Trophoblast cell (in vitro differentiated cells and primary cell): ENCODE measurements around the gene IVL.

Source experiments
- DNase-seq, 2 donors: peaks; one replicate each; pipeline ENCODE4 v3.0.0-alpha.2; 2016
- H2AFZ ChIP-seq: 2 replicates; pipeline ENCODE4 v1.6.1; 2013; ENCODE audit warnings: low read length, moderate library complexity, mild to moderate bottlenecking; ENCODE audit not compliant: insufficient read depth, poor library complexity
- H2AK5ac ChIP-seq: 2 replicates; pipeline ENCODE4 v1.6.1; 2013; ENCODE audit warnings: mild to moderate bottlenecking, low read length
- H2BK120ac ChIP-seq: 2 replicates; pipeline ENCODE4 v1.6.1; 2013; ENCODE audit warnings: low read length, mild to moderate bottlenecking, moderate library complexity; ENCODE audit not compliant: insufficient read depth, poor library complexity
- H2BK12ac ChIP-seq: 2 replicates; pipeline ENCODE4 v1.6.1; 2013; ENCODE audit warnings: mild to moderate bottlenecking, low read length, moderate library complexity
- H2BK5ac ChIP-seq: 2 replicates; pipeline ENCODE4 v1.6.1; 2013; ENCODE audit warnings: low read length, low read depth, moderate library complexity, mild to moderate bottlenecking; ENCODE audit not compliant: poor library complexity
- H3K14ac ChIP-seq: 2 replicates; pipeline ENCODE4 v1.6.1; 2013; ENCODE audit warnings: mild to moderate bottlenecking, low read length
- H3K18ac ChIP-seq: 2 replicates; pipeline ENCODE4 v1.6.1; 2013; ENCODE audit warnings: mild to moderate bottlenecking, low read length
- H3K23ac ChIP-seq: 2 replicates; pipeline ENCODE4 v1.6.1; 2013; ENCODE audit warnings: low read length
- H3K27ac ChIP-seq: 2 replicates; pipeline ENCODE4 v1.5.1; 2013; ENCODE audit warnings: low read depth, mild to moderate bottlenecking, inconsistent platforms, low read length, moderate library complexity
- H3K27me3 ChIP-seq: 2 replicates; pipeline ENCODE4 v1.6.1; 2013; ENCODE audit warnings: inconsistent platforms, mild to moderate bottlenecking, low read length, moderate library complexity; ENCODE audit not compliant: insufficient read depth
- H3K36me3 ChIP-seq, 2 experiments: 1 replicate in 1 of 2; 2 replicates in 1 of 2; pipeline ENCODE4 v1.6.1; 2013; ENCODE audit warnings: low read length in 2 of 2, mild to moderate bottlenecking in 2 of 2, moderate library complexity in 1 of 2; ENCODE audit not compliant: insufficient read depth in 2 of 2, control insufficient read depth in 1 of 2
- H3K4ac ChIP-seq: 2 replicates; pipeline ENCODE4 v1.6.1; 2013; ENCODE audit warnings: low read depth, mild to moderate bottlenecking, low read length, moderate library complexity
- H3K4me1 ChIP-seq, 2 experiments: 1 replicate in 1 of 2; 2 replicates in 1 of 2; pipeline ENCODE4 v1.6.1; 2013; ENCODE audit warnings: low read length in 2 of 2, mild to moderate bottlenecking in 2 of 2, moderate library complexity in 1 of 2; ENCODE audit not compliant: insufficient read depth in 2 of 2, control insufficient read depth in 1 of 2
- H3K4me2 ChIP-seq: 2 replicates; pipeline ENCODE4 v1.6.1; 2013; ENCODE audit warnings: inconsistent platforms, mild to moderate bottlenecking, low read length, moderate library complexity
- H3K4me3 ChIP-seq: 2 replicates; pipeline ENCODE4 v1.5.1; 2013; ENCODE audit warnings: mild to moderate bottlenecking, low read depth, low read length, inconsistent platforms
- H3K79me1 ChIP-seq: one replicate; pipeline ENCODE4 v1.6.1; 2013; ENCODE audit warnings: low read length
- H3K79me2 ChIP-seq: 2 replicates; pipeline ENCODE4 v1.6.1; 2013; ENCODE audit warnings: low read length, mild to moderate bottlenecking; ENCODE audit not compliant: control insufficient read depth, insufficient read depth, poor library complexity
- H3K9ac ChIP-seq: 2 replicates; pipeline ENCODE4 v1.6.1; 2013; ENCODE audit warnings: mild to moderate bottlenecking, low read length
- H3K9me3 ChIP-seq: 2 replicates; pipeline ENCODE4 v1.6.1; 2013; ENCODE audit warnings: low read depth, mild to moderate bottlenecking, control low read depth, inconsistent platforms, low read length; ENCODE audit not compliant: insufficient read depth
- H4K12ac ChIP-seq: 2 replicates; pipeline ENCODE4 v1.6.1; 2013; ENCODE audit warnings: low read depth, mild to moderate bottlenecking, low read length, moderate library complexity
- H4K8ac ChIP-seq: 2 replicates; pipeline ENCODE4 v1.6.1; 2013; ENCODE audit warnings: low read depth, mild to moderate bottlenecking, low read length, moderate library complexity
- H4K91ac ChIP-seq: one replicate; pipeline ENCODE4 v1.6.1; 2013; ENCODE audit warnings: low read depth, mild to moderate bottlenecking, low read length, moderate library complexity
- WGBS: extraction: QIAGEN DNeasy Blood & Tissue Kit; methylation state at CpG from one replicate; pipeline ENCODE4 v1.1.7; 2013; ENCODE audit warnings: missing lambda C conversion rate; ENCODE audit not compliant: insufficient read length, insufficient coverage; ENCODE audit errors: extremely low coverage; 5-methylcytosine and 5-hydroxymethylcytosine counted together

IVL gene

GRCh38 chr1:152871731-152872126, 36.6 kb upstream of the IVL start:
- H3K27ac ChIP-seq, result no peak overlapping the region

GRCh38 chr1:152873495-152873894, 34.9 kb upstream of the IVL start:
- H3K9ac ChIP-seq, result no peak overlapping the region
- H2BK12ac ChIP-seq, result no peak overlapping the region
- H3K23ac ChIP-seq, result no peak overlapping the region
- H3K79me1 ChIP-seq, result no peaks in the 10 kb centered on the region
- H2BK5ac ChIP-seq, result no peak overlapping the region
- H2AK5ac ChIP-seq, result no peak overlapping the region
- H3K9me3 ChIP-seq, result no peaks in the 10 kb centered on the region
- no peak overlapping the region for H4K91ac ChIP-seq
- no peak overlapping the region for H4K8ac ChIP-seq
- no peak overlapping the region for H3K14ac ChIP-seq
- H3K36me3 ChIP-seq, result no peaks in the 10 kb centered on the region
- H3K27ac ChIP-seq, result no peak overlapping the region
- no peak overlapping the region for H3K4me2 ChIP-seq
- H2BK120ac ChIP-seq, result no peak overlapping the region
- H2AFZ ChIP-seq, result no peak overlapping the region
- no peak overlapping the region for H3K4me3 ChIP-seq
- H4K12ac ChIP-seq, result no peak overlapping the region
- no peaks in the 10 kb centered on the region for H3K4me1 ChIP-seq
- DNase-seq, result no peak
- no peaks in the 10 kb centered on the region for H3K27me3 ChIP-seq
- no peak overlapping the region for H3K18ac ChIP-seq
- H3K4ac ChIP-seq, result no peak overlapping the region
- no peaks in the 10 kb centered on the region for H3K79me2 ChIP-seq

More at GRCh38 chr1:152871731-152872126, 36.6 kb upstream of the IVL start:
- Histone ChIP-seq H2AFZ (no peak overlapping the region), H3K9me3 (peaks cover 2% of the 10 kb centered on the region), H3K4me2 (no peak overlapping the region), H3K18ac (no peak overlapping the region), H3K4me1 (no peaks in the 10 kb centered on the region), H4K12ac (no peak overlapping the region), H3K79me1 (no peaks in the 10 kb centered on the region), H3K79me2 (no peaks in the 10 kb centered on the region), H3K4ac (no peak overlapping the region), H3K9ac (no peak overlapping the region), H3K14ac (no peak overlapping the region), H3K36me3 (no peaks in the 10 kb centered on the region), H2BK5ac (no peak overlapping the region), H3K27me3 (no peaks in the 10 kb centered on the region), H2BK120ac (no peak overlapping the region), H4K8ac (no peak overlapping the region), H4K91ac (no peak overlapping the region), H3K4me3 (no peak overlapping the region), H2BK12ac (no peak overlapping the region), H3K23ac (no peak overlapping the region), H2AK5ac (no peak overlapping the region)
- DNase-seq, result no peak
- no CpG with 5 or more reads among the region's 6 CpGs for WGBS

- H3K9me3 ChIP-seq, result peaks cover 5% of the 10 kb centered on the region
- H3K4me1 ChIP-seq, result no peaks in the 10 kb centered on the region
- no peak overlapping the region for H2BK12ac ChIP-seq
- H3K23ac ChIP-seq, result no peak overlapping the region
- no peak overlapping the region for H3K4me2 ChIP-seq
- H4K12ac ChIP-seq, result no peak overlapping the region
- H2AFZ ChIP-seq, result no peak overlapping the region
- H3K4me3 ChIP-seq, result no peak overlapping the region
- H3K14ac ChIP-seq, result no peak overlapping the region
- H3K18ac ChIP-seq, result no peak overlapping the region
- H3K79me1 ChIP-seq, result no peaks in the 10 kb centered on the region
- H3K79me2 ChIP-seq, result no peaks in the 10 kb centered on the region
- no peak overlapping the region for H2BK5ac ChIP-seq
- no peak overlapping the region for H3K4ac ChIP-seq
- no peak overlapping the region for H4K8ac ChIP-seq
- H3K27me3 ChIP-seq, result no peaks in the 10 kb centered on the region
- H3K27ac ChIP-seq, result no peak overlapping the region
- DNase-seq, result no peak
- H3K36me3 ChIP-seq, result no peaks in the 10 kb centered on the region
- no CpG with 5 or more reads among the region's 1 CpG for WGBS
- no peak overlapping the region for H2AK5ac ChIP-seq
- no peak overlapping the region for H4K91ac ChIP-seq
- H2BK120ac ChIP-seq, result no peak overlapping the region
- H3K9ac ChIP-seq, result no peak overlapping the region
Measured at GRCh38 chr1:152876827-152877226, 31.5 kb upstream of the IVL start.

- no peak within 1 kb of the TSS for H3K4me3 ChIP-seq
- H3K27ac ChIP-seq, result no peak within 1 kb of the TSS
- DNase-seq, result peak in 1 of 2 donors; percentile 35
- H3K79me1 ChIP-seq, result no peaks in the 10 kb centered on the region
- no peak within 1 kb of the TSS for H4K12ac ChIP-seq
- no peak within 1 kb of the TSS for H4K8ac ChIP-seq
- H3K79me2 ChIP-seq, result no peaks in the 10 kb centered on the region
- H2BK120ac ChIP-seq, result no peak within 1 kb of the TSS
- no peak within 1 kb of the TSS for H3K9ac ChIP-seq
- H2BK12ac ChIP-seq, result no peak within 1 kb of the TSS
- no peak within 1 kb of the TSS for H2BK5ac ChIP-seq
- H3K36me3 ChIP-seq, result no peaks in the 10 kb centered on the region
- H3K27me3 ChIP-seq, result no peaks in the 10 kb centered on the region
- H3K9me3 ChIP-seq, result peaks cover 6% of the 10 kb centered on the region
- no CpG with 5 or more reads among the region's 1 CpG for WGBS
- H3K18ac ChIP-seq, result no peak within 1 kb of the TSS
- no peak within 1 kb of the TSS for H2AK5ac ChIP-seq
- H4K91ac ChIP-seq, result no peak within 1 kb of the TSS
- no peaks in the 10 kb centered on the region for H3K4me1 ChIP-seq
- no peak within 1 kb of the TSS for H3K23ac ChIP-seq
- no peak within 1 kb of the TSS for H2AFZ ChIP-seq
- H3K4ac ChIP-seq, result no peak within 1 kb of the TSS
- H3K4me2 ChIP-seq, result no peak within 1 kb of the TSS
- H3K14ac ChIP-seq, result no peak within 1 kb of the TSS
Measured at GRCh38 chr1:152878042-152878441, 30.3 kb upstream of the IVL start, which contains the start of gene SMCP. SMCP (plus strand) TSS chr1:152878322; CDS start chr1:152884423, 6,101 bp downstream.
